GM21526 (cell line): ENCODE measurements around the gene IRF2.

Experiments used
- ATAC-seq: cut with Tn5 transposase; IDR thresholded peaks from one replicate; pipeline ENCODE4 v1.9.1; 2021; ENCODE audit warnings: moderate library complexity; ENCODE audit not compliant: unreplicated experiment, low FRiP score

IRF2 gene

GRCh38 chr4:184474263-184475095 is at the start of gene IRF2:
IRF2 (minus strand) TSS chr4:184474550; CDS start chr4:184429064, 45,486 bp downstream.
- ATAC-seq: peak; percentile 51

GRCh38 chr4:184515606-184516005 is 41.3 kb upstream of the IRF2 start:
- no peak for ATAC-seq

GRCh38 chr4:184514121-184514988 is 40.0 kb upstream of the IRF2 start:
- ATAC-seq: peak; percentile 91

GRCh38 chr4:184513802-184514120 is 39.4 kb upstream of the IRF2 start:
- peak; percentile 3 for ATAC-seq

- no peak for ATAC-seq
Measured at GRCh38 chr4:184511156-184511555, 36.8 kb upstream of the IRF2 start.

GRCh38 chr4:184510401-184510800 is 36.1 kb upstream of the IRF2 start:
- no peak for ATAC-seq

GRCh38 chr4:184506527-184507121 is 32.3 kb upstream of the IRF2 start:
- peak; percentile 94 for ATAC-seq

GRCh38 chr4:184504385-184504784 is 30.0 kb upstream of the IRF2 start:
- ATAC-seq: no peak

GRCh38 chr4:184503869-184504300 is 29.5 kb upstream of the IRF2 start:
- no peak for ATAC-seq

GRCh38 chr4:184500748-184501589 is 26.6 kb upstream of the IRF2 start:
- no peak for ATAC-seq

- ATAC-seq: no peak
Measured at GRCh38 chr4:184499996-184500395, 25.6 kb upstream of the IRF2 start.

GRCh38 chr4:184498598-184498997 is 24.2 kb upstream of the IRF2 start:
- no peak for ATAC-seq

- ATAC-seq: no peak
Measured at GRCh38 chr4:184489771-184490170, 15.4 kb upstream of the IRF2 start.

GRCh38 chr4:184487503-184487902 is 13.2 kb upstream of the IRF2 start:
- no peak for ATAC-seq

- no peak for ATAC-seq
Measured at GRCh38 chr4:184485279-184485678, 10.9 kb upstream of the IRF2 start.

- ATAC-seq: no peak
Measured at GRCh38 chr4:184481544-184481943, 7.2 kb upstream of the IRF2 start.

GRCh38 chr4:184479516-184479950 is 5.2 kb upstream of the IRF2 start:
- ATAC-seq: no peak

GRCh38 chr4:184477201-184477999 is 3.0 kb upstream of the IRF2 start:
- no peak for ATAC-seq

GRCh38 chr4:184476695-184477094 is 2.3 kb upstream of the IRF2 start:
- no peak for ATAC-seq
